IPS DF 6.9 (cell line): Measurements from ENCODE around the gene CHRM5.
"Not testable (repeated sequence)": the region's sequence is repeated elsewhere in the genome, so short reads cannot be mapped to it uniquely, and the experiment has no call there.

Experiments
- DNase-seq: peaks from one replicate; pipeline ENCODE4 v3.0.0-alpha.2; 2013; ENCODE audit warnings: low read depth, low spot score
- H3K27ac ChIP-seq: one replicate; pipeline ENCODE4 v1.5.1; 2013; ENCODE audit warnings: low read length, control low read depth
- H3K27me3 ChIP-seq: 2 replicates; pipeline ENCODE4 v1.6.1; 2013; ENCODE audit warnings: mild to moderate bottlenecking, low read length; ENCODE audit not compliant: control insufficient read depth, insufficient read depth
- H3K36me3 ChIP-seq: 2 replicates; pipeline ENCODE4 v1.6.1; 2013; ENCODE audit warnings: low read length; ENCODE audit not compliant: control insufficient read depth, insufficient read depth
- H3K4me1 ChIP-seq: 2 replicates; pipeline ENCODE4 v1.6.1; 2013; ENCODE audit warnings: low read length; ENCODE audit not compliant: control insufficient read depth, insufficient read depth
- H3K4me3 ChIP-seq: 2 replicates; pipeline ENCODE4 v1.5.1; 2013; ENCODE audit warnings: mild to moderate bottlenecking, low read length
- H3K9me3 ChIP-seq: 2 replicates; pipeline ENCODE4 v1.6.1; 2013; ENCODE audit warnings: low read length, inconsistent platforms; ENCODE audit not compliant: control insufficient read depth, insufficient read depth
- WGBS: extraction: QIAGEN DNeasy Blood & Tissue Kit; methylation state at CpG from one replicate; pipeline ENCODE4 v1.1.7; 2013; ENCODE audit warnings: mixed read lengths, missing lambda C conversion rate; ENCODE audit not compliant: insufficient read length, insufficient coverage; 5-methylcytosine and 5-hydroxymethylcytosine counted together

CHRM5 gene

DNA sequence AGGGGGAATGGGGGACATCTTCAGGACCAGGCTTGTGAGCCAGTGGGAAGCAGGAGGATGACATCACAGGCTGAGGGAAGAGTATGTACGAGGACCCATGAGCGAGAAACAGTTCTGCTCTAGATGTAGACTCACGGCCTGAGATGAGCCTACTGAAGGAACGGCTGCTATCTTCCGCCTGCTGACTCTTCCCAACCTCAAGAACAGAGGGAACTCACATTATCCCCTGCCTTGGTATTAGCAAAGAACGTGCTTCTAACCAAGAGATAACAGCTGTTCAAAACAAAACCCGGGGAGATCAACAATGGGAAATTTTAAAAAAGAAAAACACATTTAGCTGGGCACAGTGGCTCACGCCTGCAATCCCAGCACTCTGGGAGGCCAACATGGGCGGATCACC is 45.4 kb downstream of the CHRM5 start:
- no CpG with 5 or more reads among the region's 9 CpGs for WGBS
- no peak overlapping the region for H3K27ac ChIP-seq

DNA sequence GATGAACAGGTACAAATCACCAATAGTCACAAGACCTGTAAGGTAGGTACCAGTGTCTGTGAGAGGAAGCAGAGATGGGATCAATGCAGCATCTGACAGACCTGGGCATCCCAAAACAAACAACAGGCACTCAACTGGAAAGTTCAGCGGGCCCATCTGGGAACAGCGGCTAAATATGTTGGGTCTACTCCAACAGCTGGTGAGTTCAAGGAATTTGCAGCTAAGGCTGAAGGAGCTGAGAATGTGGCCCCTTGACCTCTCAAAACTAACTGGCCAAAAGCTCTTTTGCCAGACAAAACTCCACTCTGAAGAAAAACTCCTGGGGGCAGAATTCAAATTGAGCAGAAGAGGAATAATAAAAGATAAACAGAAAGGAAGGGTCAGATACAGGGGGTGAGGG is 46.3 kb downstream of the CHRM5 start:
- no peak for DNase-seq
- H3K4me1 ChIP-seq, result no peaks in the 10 kb centered on the region
- WGBS, result no CpG with 5 or more reads among the region's 2 CpGs
- no peaks in the 10 kb centered on the region for H3K36me3 ChIP-seq
- H3K27me3 ChIP-seq, result no peaks in the 10 kb centered on the region
- no peaks in the 10 kb centered on the region for H3K9me3 ChIP-seq
- no peak overlapping the region for H3K27ac ChIP-seq
- no peak overlapping the region for H3K4me3 ChIP-seq

More for the DNA sequence above, 45.4 kb downstream of the CHRM5 start:
- Histone ChIP-seq H3K9me3 (no peaks in the 10 kb centered on the region), H3K36me3 (no peaks in the 10 kb centered on the region), H3K4me1 (no peaks in the 10 kb centered on the region), H3K27me3 (no peaks in the 10 kb centered on the region), H3K4me3 (no peak overlapping the region)
- no peak for DNase-seq

DNA sequence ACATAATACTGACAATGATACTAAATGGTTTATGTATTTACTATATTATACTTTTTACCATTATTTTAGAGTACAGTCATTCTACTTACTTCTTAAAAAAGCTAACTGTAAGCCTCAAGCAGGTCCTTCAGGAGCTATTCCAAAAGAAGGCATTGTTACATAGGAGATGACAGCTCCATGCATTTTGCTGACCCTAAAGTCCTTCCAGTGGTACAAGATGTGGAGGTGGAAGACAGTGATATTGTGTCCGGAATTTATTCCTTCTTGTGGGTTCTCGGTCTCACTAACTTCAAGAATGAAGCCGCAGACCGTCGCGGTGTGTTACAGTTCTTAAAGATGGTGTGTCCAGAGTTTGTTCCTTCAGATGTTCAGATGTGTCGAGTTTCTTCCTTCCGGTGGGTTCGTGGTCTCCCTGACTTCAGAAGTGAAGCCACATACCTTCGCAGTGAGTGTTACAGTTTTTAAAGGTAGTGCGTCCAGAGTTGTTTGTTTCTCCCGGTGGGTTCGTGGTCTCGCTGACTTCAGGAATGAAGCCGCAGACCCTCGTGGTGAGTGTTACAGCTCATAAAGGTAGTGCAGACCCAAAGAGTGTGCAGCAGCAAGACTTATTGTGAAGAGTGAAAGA is 49.8 kb downstream of the CHRM5 start:
- Histone ChIP-seq H3K4me1 (no peaks in the 10 kb centered on the region), H3K4me3 (no peak overlapping the region), H3K9me3 (no peaks in the 10 kb centered on the region), H3K27me3 (no peaks in the 10 kb centered on the region), H3K27ac (no peak overlapping the region), H3K36me3 (no peaks in the 10 kb centered on the region)
- WGBS, result no CpG with 5 or more reads among the region's 16 CpGs
- DNase-seq, result no peak

DNA sequence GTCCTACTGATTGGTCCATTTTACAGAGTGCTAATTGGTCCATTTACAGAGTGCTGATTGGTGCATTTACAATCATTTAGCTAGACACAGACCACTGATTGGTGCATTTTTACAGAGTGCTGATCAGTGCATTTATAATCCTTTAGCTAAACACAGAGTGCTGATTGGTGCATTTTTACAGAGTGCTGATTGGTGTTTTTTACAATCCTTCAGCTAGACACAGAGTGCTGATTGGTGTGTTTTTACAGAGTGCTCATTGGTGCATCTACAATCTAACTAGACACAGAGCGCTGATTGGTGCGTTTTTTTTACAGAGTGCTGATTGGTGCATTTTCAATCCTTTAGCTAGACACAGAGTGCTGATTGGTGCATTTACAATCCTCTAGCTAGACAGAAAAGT is 50.4 kb downstream of the CHRM5 start:
- no CpG with 5 or more reads among the region's 2 CpGs for WGBS
- not testable (repeated sequence) for H3K27ac ChIP-seq, H3K4me1 ChIP-seq, H3K36me3 ChIP-seq, H3K4me3 ChIP-seq, H3K9me3 ChIP-seq, H3K27me3 ChIP-seq, DNase-seq

DNA sequence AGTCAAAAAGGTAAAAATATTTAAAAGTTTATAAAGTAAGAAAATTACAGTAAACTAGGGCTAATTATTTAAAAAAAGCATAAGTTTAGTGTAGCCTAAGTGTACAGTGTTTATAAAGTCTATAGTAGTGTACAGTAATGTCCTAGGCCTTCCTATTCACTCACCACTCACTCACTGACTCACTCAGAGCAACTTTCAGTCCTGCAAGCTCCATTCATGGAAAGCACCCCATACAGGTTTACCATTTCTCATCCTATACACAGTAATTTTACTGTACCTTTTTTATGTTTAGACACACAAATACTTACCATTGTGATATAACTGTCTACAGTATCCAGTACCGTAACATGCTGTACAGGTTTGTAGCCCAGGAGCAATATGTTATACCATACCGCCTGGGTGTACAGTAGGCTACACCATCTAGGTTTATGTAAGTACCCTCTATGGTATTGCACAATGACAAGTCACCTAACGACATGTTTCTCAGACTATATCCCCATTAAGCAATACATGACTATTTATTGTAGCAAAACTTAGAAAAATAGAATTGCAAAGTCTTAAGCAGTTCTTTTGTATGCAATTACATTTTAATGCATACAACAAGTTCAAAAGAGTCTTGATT is 51.2 kb downstream of the CHRM5 start:
- Histone ChIP-seq H3K27me3 (no peaks in the 10 kb centered on the region), H3K27ac (no peak overlapping the region), H3K36me3 (no peaks in the 10 kb centered on the region), H3K4me1 (no peaks in the 10 kb centered on the region), H3K4me3 (no peak overlapping the region), H3K9me3 (no peaks in the 10 kb centered on the region)
- no peak for DNase-seq
- WGBS, result no CpG with 5 or more reads among the region's 3 CpGs

DNA sequence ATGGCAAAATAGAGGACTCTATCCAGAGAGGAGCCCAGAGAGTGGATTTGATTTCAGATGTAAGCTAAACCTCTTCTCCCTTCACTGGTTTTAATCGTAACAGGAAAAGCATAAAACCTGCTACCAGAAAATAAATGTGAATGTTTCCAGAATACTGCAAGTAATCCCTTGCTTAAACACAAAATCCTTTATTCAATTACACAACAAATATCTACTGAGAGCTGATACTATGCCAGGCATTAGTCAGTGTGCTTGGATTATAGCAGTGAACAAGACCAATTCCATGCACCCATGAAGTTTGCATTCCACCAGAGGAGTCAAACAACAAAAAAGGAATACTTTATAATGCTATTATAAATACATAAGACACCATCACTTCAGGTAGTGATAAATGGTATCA is 55.6 kb downstream of the CHRM5 start:
- Histone ChIP-seq H3K4me1 (no peaks in the 10 kb centered on the region), H3K4me3 (no peak overlapping the region), H3K27me3 (no peaks in the 10 kb centered on the region), H3K9me3 (no peaks in the 10 kb centered on the region), H3K36me3 (no peaks in the 10 kb centered on the region), H3K27ac (no peak overlapping the region)
- DNase-seq, result no peak
- no CpG with 5 or more reads among the region's 1 CpG for WGBS

DNA sequence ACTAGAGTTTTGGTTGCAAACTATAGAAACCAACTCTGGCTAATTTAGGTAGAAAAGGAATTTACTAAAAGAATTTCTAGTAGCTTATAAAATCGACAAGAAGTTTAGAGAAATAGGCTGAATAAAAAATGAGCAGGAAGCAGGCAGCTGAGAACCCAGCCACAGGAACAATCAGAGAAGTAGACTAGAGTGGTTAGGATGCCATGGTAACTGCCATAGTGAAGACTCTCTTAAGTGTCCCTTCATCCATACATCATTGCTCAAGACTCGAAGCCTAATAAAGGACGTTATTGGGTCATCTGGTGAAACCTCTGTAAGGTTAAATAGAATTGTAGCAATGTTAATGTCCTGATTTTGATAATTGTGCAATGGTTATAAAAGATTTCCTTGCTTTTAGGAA is 57.0 kb downstream of the CHRM5 start:
- no CpG with 5 or more reads among the region's 3 CpGs for WGBS
- H3K9me3 ChIP-seq, result no peaks in the 10 kb centered on the region
- no peak overlapping the region for H3K4me3 ChIP-seq
- H3K4me1 ChIP-seq, result no peaks in the 10 kb centered on the region
- H3K27me3 ChIP-seq, result no peaks in the 10 kb centered on the region
- no peaks in the 10 kb centered on the region for H3K36me3 ChIP-seq
- no peak overlapping the region for H3K27ac ChIP-seq
- DNase-seq, result no peak

DNA sequence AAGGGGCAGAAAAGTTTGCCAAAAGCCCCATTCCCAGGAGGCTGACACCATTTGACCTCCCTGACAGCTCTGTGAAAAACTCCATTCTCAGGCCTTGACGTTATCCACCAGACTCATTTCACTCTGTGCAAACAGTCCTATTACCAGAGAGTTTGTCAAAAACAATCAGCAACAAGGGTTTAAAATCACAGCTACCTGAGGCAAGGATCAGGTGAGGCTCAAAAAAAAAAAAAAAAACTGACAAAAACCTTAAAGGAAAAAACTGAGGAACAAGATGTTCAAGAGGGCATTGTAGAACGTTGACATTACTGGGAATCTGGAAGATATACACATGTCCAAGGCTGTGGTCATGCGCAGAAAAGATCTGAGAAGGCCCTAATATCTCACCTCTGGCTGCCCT is 59.3 kb downstream of the CHRM5 start:
- no peak overlapping the region for H3K27ac ChIP-seq
- WGBS, result no CpG with 5 or more reads among the region's 3 CpGs
- no peak for DNase-seq
- H3K4me3 ChIP-seq, result no peak overlapping the region
- H3K36me3 ChIP-seq, result no peaks in the 10 kb centered on the region
- no peaks in the 10 kb centered on the region for H3K4me1 ChIP-seq
- no peaks in the 10 kb centered on the region for H3K9me3 ChIP-seq
- H3K27me3 ChIP-seq, result no peaks in the 10 kb centered on the region

DNA sequence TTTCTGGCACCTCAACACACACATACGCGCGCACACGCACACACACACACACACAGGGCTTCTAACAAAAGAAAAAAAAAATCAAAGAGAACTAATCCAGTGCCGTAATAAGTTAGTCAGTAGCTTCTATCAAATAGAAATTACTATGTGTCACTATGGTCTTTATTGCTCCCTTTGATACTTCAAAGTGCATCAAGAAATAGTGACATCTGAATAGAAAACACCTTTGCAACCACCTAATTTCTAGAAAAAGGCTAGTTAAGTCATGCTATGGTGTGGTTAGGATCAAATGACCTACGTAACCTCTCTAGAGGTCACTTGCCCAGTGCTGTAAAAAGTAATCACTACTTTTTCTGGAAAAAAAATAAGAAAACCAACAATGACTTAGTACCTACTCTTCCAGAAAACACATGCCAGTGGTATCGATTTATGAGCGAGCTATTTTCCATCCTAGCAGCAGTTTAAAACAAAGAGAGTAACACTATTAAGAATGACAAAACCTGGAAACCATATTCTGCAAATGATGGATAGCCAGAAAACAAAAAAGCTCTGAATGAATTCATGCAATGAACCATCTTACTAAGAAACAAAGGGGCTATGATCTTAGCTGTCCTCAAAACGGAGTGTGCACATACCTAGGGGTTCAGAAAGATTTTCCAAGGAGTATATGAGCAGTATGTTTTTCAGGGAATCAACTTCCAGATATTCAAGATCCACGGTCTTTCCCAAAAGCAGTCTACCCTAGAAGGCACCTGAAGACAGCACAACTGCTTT is 63.9 kb downstream of the CHRM5 start:
- Histone ChIP-seq H3K4me3 (no peak overlapping the region), H3K9me3 (no peaks in the 10 kb centered on the region), H3K27me3 (no peaks in the 10 kb centered on the region), H3K27ac (no peak overlapping the region), H3K36me3 (no peaks in the 10 kb centered on the region), H3K4me1 (no peaks in the 10 kb centered on the region)
- no peak for DNase-seq
- no CpG with 5 or more reads among the region's 10 CpGs for WGBS

DNA sequence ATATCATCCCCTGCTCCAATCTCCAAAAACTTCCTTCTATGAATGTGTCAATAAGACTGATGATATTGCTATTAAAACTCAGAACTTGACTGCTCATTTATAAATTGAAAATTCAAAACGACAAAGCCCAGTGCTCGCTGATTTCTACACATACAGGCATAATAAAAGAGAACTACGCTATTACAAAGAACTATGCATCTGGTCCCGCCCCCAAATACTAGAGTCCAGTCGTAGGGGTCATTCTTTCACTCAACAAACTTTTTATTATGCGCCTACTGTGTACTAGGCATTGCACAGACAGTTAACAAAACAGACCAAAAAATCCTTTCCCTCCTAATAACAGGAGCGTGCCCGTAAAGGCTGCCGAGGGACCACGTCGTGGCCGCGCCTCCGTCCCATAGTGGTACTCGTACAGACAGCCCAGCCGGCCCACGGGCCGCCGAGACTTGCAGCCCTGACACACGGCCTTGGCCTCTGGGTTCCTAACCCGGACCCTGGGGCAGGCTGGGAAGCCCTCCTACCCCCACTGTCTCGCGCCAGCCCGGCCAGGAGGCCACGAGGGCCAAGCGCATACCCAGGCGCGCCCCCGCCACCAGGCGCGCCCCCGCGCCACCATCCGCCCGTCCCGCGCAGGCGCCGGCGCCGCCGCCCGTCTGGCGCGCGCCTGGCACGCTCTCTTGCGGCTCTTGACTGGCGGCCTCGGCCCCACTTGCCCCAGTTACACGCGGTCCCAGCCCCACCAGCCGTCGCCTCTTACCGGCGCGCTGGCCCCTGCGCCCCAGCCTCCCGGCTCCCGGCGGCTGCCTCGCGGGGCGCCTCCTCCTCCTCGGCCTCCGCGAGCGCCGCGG is 70.0 kb downstream of the CHRM5 start:
- Histone ChIP-seq H3K36me3 (no peaks in the 10 kb centered on the region), H3K4me1 (no peaks in the 10 kb centered on the region), H3K27me3 (peaks cover 8% of the 10 kb centered on the region; the same call in 1 of the 2 replicates), H3K4me3 (peak overlapping the region; percentile 51; the same call in 1 of the 2 replicates), H3K9me3 (no peaks in the 10 kb centered on the region), H3K27ac (no peak overlapping the region)
- WGBS, result no CpG with 5 or more reads among the region's 70 CpGs
- DNase-seq, result no peak
